Neural progenitor cell (in vitro differentiated cells): ENCODE data around the gene RPL7A. TPM values are rescaled to one million over a fixed set of nuclear protein-coding genes. Genes with fewer than 3 reads are reported as not detected.
"Not testable (repeated sequence)": the region's sequence is repeated elsewhere in the genome, so short reads cannot be mapped to it uniquely, and the experiment has no call there.

ENCODE experiments used
- DNase-seq: peaks from one replicate; pipeline ENCODE4 v3.0.0-alpha.2; 2016; ENCODE audit warnings: low spot score
- H2AFZ ChIP-seq: fragments of 200-600 bp; sonication (generic); replicated peaks from 2 replicates; pipeline ENCODE4 v1.6.1; 2016; ENCODE audit warnings: antibody characterized with exemption
- H3F3A ChIP-seq: fragments of 200-600 bp; sonication (generic); 2 replicates; pipeline ENCODE4 v1.6.1; 2016; ENCODE audit warnings: antibody characterized with exemption, low read depth
- H3K27ac ChIP-seq: fragments of 200-600 bp; sonication (generic); 2 replicates; pipeline ENCODE4 v1.5.1; 2016; ENCODE audit warnings: mild to moderate bottlenecking
- H3K27me3 ChIP-seq: fragments of 200-600 bp; sonication (generic); 2 replicates; pipeline ENCODE4 v1.6.1; 2016; ENCODE audit warnings: mild to moderate bottlenecking, moderate library complexity
- H3K36me3 ChIP-seq: fragments of 200-600 bp; sonication (generic); 2 replicates; pipeline ENCODE4 v1.5.1; 2016
- H3K4me1 ChIP-seq: fragments of 200-600 bp; sonication (generic); 2 replicates; pipeline ENCODE4 v1.6.1; 2016; ENCODE audit warnings: mixed run types
- H3K4me2 ChIP-seq: fragments of 200-600 bp; sonication (generic); 2 replicates; pipeline ENCODE4 v1.6.1; 2016
- H3K4me3 ChIP-seq: fragments of 200-600 bp; sonication (generic); 2 replicates; pipeline ENCODE4 v1.5.1; 2016
- H3K79me2 ChIP-seq: fragments of 200-600 bp; sonication (generic); 2 replicates; pipeline ENCODE4 v1.6.1; 2016; ENCODE audit warnings: low read depth
- H3K9ac ChIP-seq: fragments of 200-600 bp; sonication (generic); 2 replicates; pipeline ENCODE4 v1.6.1; 2016
- H3K9me3 ChIP-seq: fragments of 200-600 bp; sonication (generic); 2 replicates; pipeline ENCODE4 v1.5.1; 2016; ENCODE audit warnings: low read depth
- H4K20me1 ChIP-seq: fragments of 200-600 bp; sonication (generic); 2 replicates; pipeline ENCODE4 v1.6.1; 2016; ENCODE audit warnings: low read depth
- H3K27ac Mint-ChIP-seq: 3 replicates; pipeline ENCODE4 v1.8.0; 2021; ENCODE audit warnings: mixed read lengths
- H3K27me3 Mint-ChIP-seq: 2 replicates; pipeline ENCODE4 v1.8.0; 2022; ENCODE audit warnings: low read depth, mild to moderate bottlenecking, inconsistent platforms, moderate library complexity, mixed read lengths; ENCODE audit not compliant: insufficient read depth
- H3K36me3 Mint-ChIP-seq: 3 replicates; pipeline ENCODE4 v1.8.0; 2021; ENCODE audit warnings: mixed read lengths
- H3K4me1 Mint-ChIP-seq: 3 replicates; pipeline ENCODE4 v1.8.0; 2021; ENCODE audit warnings: mixed read lengths
- H3K4me3 Mint-ChIP-seq: 3 replicates; pipeline ENCODE4 v1.8.0; 2021; ENCODE audit warnings: mild to moderate bottlenecking, moderate library complexity, mixed read lengths
- H3K9me3 Mint-ChIP-seq: 3 replicates; pipeline ENCODE4 v1.8.0; 2020; ENCODE audit warnings: mixed read lengths
- EZH2 ChIP-seq: fragments of 200-600 bp; sonication (generic); IDR thresholded peaks from 2 replicates; pipeline ENCODE4 v1.6.1; 2017; ENCODE audit warnings: antibody characterized with exemption, mild to moderate bottlenecking, moderate library complexity
- EZH2phosphoT487 ChIP-seq: fragments of 200-600 bp; sonication (generic); IDR thresholded peaks from 2 replicates; pipeline ENCODE4 v1.6.1; 2017; ENCODE audit warnings: antibody characterized with exemption
- total RNA-seq: library from RNA; depleted of rRNA; stranded (reverse); fragments of >200 nt; gene quantifications from 2 replicates; pipeline ENCODE4 v1.2.3, GENCODE V29; 2015; ENCODE audit warnings: low replicate concordance
- TF ChIP-seq, protein P1 (sequence below): fragments of 200-600 bp; sonication (generic); IDR thresholded peaks from 2 replicates; pipeline ENCODE4 v1.5.1; 2017; ENCODE audit warnings: antibody characterized with exemption, mild to moderate bottlenecking

The RPL7A gene
- total RNA-seq, 1 donor from 2014 or later, result 3,449 TPM

DNA sequence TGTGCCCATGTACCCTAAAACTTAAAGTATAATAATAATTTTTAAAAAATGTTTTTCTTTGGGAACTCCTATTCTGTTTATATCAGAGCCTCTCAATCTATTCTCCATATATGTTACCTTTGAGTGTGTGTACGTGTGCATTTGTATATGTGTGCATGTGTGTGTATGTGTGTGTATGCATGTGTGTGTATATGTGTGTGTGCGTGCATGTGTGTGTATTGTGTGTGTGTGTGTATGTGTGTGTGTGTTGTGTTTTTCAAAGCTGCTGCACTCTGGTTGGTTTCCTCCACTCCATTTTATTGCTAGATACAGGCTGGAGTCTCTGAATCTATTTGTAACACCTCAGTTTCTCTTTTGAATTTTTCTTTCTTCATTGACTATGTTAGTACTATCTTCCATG, 32.0 kb upstream of the RPL7A start:
- Histone ChIP-seq H3K4me3 (no peak overlapping the region), H3K4me2 (no peak overlapping the region), H2AFZ (no peak overlapping the region), H3K9me3 (no peaks in the 10 kb centered on the region), H3K9ac (no peak overlapping the region), H4K20me1 (no peaks in the 10 kb centered on the region), H3F3A (no peaks in the 10 kb centered on the region), H3K36me3 (no peaks in the 10 kb centered on the region), H3K27ac (no peak overlapping the region), H3K79me2 (no peaks in the 10 kb centered on the region), H3K27me3 (no peaks in the 10 kb centered on the region), H3K4me1 (no peaks in the 10 kb centered on the region)
- Mint-ChIP-seq H3K36me3 (no peaks in the 10 kb centered on the region), H3K4me1 (no peaks in the 10 kb centered on the region), H3K27me3 (peaks cover 3% of the 10 kb centered on the region), H3K9me3 (no peaks in the 10 kb centered on the region), H3K27ac (no peak overlapping the region), H3K4me3 (no peak overlapping the region)
- DNase-seq, result no peak
- TF ChIP-seq, protein P1, sequence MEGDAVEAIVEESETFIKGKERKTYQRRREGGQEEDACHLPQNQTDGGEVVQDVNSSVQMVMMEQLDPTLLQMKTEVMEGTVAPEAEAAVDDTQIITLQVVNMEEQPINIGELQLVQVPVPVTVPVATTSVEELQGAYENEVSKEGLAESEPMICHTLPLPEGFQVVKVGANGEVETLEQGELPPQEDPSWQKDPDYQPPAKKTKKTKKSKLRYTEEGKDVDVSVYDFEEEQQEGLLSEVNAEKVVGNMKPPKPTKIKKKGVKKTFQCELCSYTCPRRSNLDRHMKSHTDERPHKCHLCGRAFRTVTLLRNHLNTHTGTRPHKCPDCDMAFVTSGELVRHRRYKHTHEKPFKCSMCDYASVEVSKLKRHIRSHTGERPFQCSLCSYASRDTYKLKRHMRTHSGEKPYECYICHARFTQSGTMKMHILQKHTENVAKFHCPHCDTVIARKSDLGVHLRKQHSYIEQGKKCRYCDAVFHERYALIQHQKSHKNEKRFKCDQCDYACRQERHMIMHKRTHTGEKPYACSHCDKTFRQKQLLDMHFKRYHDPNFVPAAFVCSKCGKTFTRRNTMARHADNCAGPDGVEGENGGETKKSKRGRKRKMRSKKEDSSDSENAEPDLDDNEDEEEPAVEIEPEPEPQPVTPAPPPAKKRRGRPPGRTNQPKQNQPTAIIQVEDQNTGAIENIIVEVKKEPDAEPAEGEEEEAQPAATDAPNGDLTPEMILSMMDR, result no peak
- no peak for TF ChIP-seq EZH2phosphoT487
- no peak for TF ChIP-seq EZH2

- H3K9me3 Mint-ChIP-seq, H2AFZ ChIP-seq, H3K36me3 ChIP-seq, H3K4me3 Mint-ChIP-seq, H3K27ac Mint-ChIP-seq, H4K20me1 ChIP-seq, H3K79me2 ChIP-seq, H3K27me3 ChIP-seq, H3K4me1 ChIP-seq, H3K27ac ChIP-seq, H3K4me3 ChIP-seq, H3K27me3 Mint-ChIP-seq, DNase-seq, H3F3A ChIP-seq, H3K9me3 ChIP-seq, H3K9ac ChIP-seq, H3K36me3 Mint-ChIP-seq, H3K4me1 Mint-ChIP-seq, H3K4me2 ChIP-seq: not testable (repeated sequence)
These were observed 30.5 kb upstream of the RPL7A start for GRCh38 chr9:133317551-133317950.

DNA sequence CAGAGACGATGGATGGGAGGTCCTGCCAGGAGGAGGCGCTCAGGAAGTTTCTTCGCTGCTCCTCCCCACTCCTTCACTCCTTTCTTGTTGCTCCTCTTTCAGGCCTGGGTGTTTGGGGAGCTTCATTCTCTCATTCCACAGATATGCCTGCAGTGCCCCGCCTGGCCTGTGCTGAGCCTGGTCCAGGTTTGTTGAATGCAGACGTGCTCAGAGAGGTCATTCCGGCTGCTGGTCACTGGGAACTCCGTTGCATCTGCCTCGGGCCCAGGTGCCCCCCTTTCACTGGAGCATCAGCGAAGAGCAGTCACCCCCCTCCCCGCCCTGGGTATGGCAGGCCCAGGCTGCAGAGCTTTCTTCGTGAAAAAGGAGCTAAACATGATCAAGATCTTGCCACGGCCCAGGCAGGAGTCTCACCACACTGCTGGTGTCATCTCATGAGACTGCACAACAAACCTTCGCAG, 27.6 kb upstream of the RPL7A start:
- Histone ChIP-seq H2AFZ (no peak overlapping the region), H3K27ac (no peak overlapping the region), H3K9ac (no peak overlapping the region), H3K36me3 (no peaks in the 10 kb centered on the region), H3K4me3 (no peak overlapping the region), H3K27me3 (no peaks in the 10 kb centered on the region), H4K20me1 (no peaks in the 10 kb centered on the region), H3F3A (no peaks in the 10 kb centered on the region), H3K9me3 (peaks cover 4% of the 10 kb centered on the region), H3K79me2 (no peaks in the 10 kb centered on the region), H3K4me2 (no peak overlapping the region), H3K4me1 (no peaks in the 10 kb centered on the region)
- TF ChIP-seq, protein P1, result peak; percentile 10
- TF ChIP-seq EZH2 (no peak), EZH2phosphoT487 (no peak)
- H3K27me3 Mint-ChIP-seq, result peaks cover 12% of the 10 kb centered on the region
- H3K4me1 Mint-ChIP-seq, result no peaks in the 10 kb centered on the region
- no peaks in the 10 kb centered on the region for H3K36me3 Mint-ChIP-seq
- no peak for DNase-seq
- no peak overlapping the region for H3K27ac Mint-ChIP-seq
- H3K4me3 Mint-ChIP-seq, result no peak overlapping the region
- H3K9me3 Mint-ChIP-seq, result peaks cover 15% of the 10 kb centered on the region

DNA sequence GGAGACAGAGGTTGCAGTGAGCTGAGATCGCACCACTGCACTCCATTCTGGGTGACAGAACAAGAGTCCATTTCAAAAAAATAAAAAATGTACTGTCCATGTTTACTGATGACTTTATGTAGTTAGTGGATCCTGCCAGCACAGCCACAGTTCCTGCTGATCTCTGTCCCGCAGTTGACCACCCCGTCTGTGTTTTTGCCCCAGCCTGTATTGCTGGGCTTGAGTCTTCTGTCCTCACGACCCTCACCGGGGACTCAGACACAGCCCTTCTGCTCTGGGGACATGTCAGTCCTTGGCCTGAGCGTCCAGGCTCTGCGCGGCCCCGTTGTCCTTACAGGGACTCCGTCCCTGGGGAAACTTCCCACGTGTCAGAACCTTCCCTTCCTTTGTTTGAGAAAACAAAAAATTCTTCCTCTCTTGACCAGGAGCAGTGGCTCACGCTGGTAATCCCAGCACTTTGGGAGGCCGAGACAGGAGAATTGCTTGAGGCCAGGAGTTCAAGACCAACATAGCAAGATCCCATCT, 26.5 kb upstream of the RPL7A start:
- H3K27ac Mint-ChIP-seq, result no peak overlapping the region
- Histone ChIP-seq H3K4me2 (no peak overlapping the region), H3K9me3 (peaks cover 4% of the 10 kb centered on the region), H3K36me3 (no peaks in the 10 kb centered on the region), H3K27ac (no peak overlapping the region), H3F3A (no peaks in the 10 kb centered on the region), H3K79me2 (no peaks in the 10 kb centered on the region), H3K4me1 (no peaks in the 10 kb centered on the region), H3K27me3 (no peaks in the 10 kb centered on the region), H2AFZ (no peak overlapping the region), H3K9ac (no peak overlapping the region), H3K4me3 (no peak overlapping the region), H4K20me1 (no peaks in the 10 kb centered on the region)
- H3K27me3 Mint-ChIP-seq, result peaks cover 12% of the 10 kb centered on the region
- H3K4me1 Mint-ChIP-seq, result no peaks in the 10 kb centered on the region
- no peak for DNase-seq
- no peak overlapping the region for H3K4me3 Mint-ChIP-seq
- TF ChIP-seq EZH2phosphoT487 (no peak), EZH2 (no peak)
- TF ChIP-seq, protein P1, result no peak
- H3K36me3 Mint-ChIP-seq, result no peaks in the 10 kb centered on the region
- peaks cover 19% of the 10 kb centered on the region for H3K9me3 Mint-ChIP-seq
